ENCODE measurements around the gene CLDN1. TPM values are rescaled to one million over a fixed set of nuclear protein-coding genes. Genes with fewer than 3 reads are reported as not detected.
"Not testable (repeated sequence)": the region's sequence is repeated elsewhere in the genome, so short reads cannot be mapped to it uniquely, and the experiment has no call there.

CLDN1 gene
- polyA plus RNA-seq, 10 donors: 2.7 to 27.9 (median 4.9) TPM

DNA sequence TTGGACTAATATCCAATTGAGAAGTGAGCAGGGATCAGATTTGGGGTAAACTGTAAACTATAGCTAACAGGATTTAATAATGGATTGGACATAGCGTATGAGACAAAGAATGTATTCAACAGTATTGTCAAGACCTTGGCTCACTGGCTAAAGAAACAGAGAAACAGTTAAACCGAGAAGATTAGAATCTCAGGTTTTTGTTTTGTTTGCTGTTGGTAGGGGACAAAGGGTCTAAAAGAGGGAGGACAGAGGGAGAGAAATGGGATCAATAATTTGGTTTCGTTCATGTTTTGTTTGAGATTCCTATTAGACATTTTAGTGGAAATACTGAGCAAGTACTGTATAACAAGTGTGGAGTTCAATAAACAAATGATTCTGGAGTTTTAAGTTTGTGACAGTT is 28.6 kb downstream of the CLDN1 start:
- DNase-seq: no peak

DNA sequence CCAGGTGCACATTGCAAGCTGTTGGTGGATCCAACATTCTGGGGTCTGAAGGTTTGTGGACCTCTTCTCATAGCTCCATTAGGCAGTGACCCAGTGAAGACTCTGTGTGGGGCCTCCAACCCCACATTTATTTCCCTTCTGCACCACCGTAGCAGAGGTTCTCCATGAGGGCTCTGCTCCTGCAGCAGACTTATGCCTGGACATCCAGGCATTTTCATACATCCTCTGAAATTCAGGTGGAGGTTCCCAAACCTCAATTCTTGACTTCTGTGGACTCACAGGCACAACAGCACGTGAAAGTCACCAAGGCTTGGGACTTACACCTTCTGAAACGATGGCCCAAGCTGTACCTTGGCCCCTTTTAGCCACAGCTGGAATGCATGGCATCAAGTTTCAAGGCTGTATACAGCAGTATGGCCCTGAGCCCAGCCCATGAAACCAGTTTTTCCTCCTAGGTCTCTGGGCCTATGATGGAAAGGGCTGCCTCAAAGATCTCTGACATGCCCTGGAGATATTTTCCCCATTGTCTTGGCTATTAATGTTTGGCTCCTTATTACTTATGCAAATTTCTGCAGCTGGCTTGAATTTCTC is 30.2 kb downstream of the CLDN1 start:
- no peak for DNase-seq

DNA sequence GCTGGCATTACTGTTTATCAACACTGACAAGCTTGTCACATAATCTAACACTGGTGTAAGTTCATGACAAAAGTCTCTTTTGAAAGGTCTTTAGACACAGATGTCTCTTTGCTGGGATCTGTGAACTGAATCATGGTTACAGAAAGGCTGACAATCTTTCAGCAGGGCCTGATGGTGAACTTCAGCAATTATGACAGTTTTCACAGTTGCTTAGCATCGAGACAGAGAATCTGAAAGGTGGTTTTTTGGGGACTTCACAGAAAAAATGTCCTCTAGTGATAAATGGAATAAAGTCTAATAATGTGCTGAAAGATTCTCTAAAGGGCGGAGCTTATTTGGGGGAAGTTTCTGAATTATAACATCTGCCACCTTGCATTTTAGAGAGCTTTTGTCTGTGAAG is 32.3 kb downstream of the CLDN1 start:
- DNase-seq: no peak

DNA sequence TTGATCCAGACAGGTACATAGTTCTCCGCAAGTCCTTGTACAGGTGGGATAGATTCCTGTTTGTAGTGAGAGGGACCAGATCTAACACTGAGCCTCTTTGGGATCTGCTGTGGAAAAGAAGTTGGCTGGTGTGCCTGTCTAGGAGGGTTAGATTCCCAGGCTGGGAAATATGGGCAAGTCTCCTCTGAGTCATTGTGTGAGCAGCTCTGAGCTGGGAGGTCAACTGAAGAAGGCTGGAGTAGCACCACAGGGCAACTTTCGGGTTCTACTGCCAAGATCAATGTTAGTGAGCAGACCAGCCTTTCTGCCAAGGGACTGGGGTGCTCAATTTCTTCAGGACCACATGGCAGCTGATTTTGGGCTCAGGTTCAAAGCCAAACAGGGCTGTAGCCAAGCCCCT is 33.4 kb downstream of the CLDN1 start:
- no peak for DNase-seq

DNA sequence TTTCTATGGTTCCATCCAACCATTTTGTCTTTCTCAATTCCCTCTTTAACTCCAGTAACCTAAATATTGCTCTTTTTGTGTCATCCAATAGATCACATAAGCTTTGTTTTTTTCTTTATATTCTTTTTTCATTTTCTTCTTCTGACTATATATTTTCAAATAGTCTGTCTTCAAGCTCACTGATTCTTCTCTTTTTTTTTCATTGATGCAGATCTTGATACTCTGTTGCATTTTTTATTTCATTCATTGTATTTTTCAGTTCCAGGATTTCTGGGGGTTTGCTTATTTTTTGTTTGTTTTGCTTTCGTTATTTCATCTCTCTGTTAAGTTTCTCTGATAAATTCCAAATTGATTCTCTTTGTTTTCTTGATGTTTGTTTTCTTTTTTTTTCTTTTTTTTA is 36.2 kb downstream of the CLDN1 start:
- no peak for DNase-seq

DNA sequence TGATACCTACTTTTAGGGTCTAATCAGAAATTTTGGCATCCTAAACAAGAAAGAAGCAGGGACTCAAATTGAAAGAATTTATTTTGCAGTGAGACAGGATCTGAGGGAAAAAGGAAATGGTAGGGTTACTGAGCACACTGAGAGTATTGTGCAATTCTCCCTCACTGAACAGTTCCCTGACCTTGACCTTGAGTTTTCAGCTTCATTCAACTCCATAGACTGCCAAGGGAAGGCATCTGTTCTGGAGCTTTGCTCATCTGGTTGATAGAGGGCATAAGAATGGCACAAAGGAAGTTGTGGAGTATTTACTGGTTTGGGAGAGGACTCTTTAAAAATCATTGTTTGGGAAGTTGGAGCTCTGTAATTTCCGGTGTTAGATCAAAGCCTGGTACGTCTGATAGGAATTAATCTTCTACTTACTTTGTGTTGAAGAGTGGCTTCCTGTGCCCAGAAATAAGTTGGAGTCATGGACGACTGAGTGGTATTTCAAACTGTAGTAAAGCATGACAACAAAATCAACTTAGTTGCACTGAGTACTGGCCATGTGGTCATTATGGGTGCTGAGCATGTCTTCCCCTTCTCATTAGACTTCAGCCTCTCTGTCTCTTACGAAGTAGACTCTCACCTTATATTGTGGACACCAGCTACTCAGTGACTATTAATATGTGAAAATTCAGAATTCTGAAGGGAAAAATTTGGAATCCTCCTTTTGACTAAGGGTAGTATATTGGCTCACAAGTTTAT is 40.8 kb downstream of the CLDN1 start:
- DNase-seq: no peak

DNA sequence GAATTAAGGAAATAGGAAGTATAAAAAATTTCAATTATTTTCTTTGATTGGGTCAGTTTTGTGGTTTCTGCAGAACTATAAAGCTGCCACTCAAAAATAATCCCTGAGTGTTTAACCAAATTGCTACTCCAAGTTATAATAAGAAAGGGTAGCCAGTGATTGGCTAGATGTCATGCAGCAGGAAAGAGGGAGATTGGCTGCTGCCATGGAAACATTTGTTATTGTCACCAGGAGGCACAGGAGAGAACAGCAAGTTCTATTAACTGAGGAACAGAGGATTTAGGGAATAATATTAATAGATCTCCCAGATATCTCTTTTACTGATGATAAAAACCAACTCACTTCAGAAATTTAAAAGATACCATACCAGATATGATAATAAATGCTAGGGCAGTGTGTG is 42.6 kb downstream of the CLDN1 start:
- DNase-seq: no peak

DNA sequence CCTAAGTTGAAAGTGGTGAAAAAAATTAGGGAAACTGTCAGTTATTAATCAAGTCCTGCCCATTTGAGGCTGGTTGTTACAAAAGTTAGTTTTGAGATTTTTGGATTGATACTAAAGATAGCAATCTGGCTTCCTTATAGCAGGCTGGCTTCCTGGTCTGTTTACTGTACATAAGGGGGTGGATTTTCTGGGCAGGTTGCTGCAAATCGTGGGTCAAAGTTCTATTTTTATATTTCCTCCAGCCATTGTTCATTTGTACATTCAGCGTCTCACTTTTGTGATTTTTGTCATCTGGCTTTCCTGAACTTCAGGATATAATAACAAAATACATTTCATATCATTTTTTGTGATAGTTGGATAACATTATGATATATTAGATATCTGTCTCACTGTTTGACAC is 49.5 kb downstream of the CLDN1 start:
- DNase-seq: no peak

DNA sequence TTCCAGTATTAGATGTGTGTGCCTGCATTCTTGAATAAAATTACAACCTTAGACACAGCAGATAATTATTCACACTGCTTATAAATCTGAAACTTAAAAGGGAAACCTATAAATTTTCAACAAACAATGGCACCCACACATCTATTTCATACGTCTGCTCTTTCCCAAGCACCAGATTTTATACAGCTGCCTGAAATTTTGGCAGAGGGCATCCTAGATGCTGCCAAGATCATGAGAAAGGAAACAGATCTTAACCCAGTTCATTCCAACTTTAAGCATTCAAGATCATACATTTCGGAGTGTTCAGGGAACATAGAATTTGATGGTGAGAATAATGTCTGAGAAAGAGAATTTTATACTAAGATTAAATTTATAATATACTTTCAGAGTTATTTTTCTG is 53.1 kb downstream of the CLDN1 start:
- peak; percentile 15 to 66 (median 25) for DNase-seq

DNA sequence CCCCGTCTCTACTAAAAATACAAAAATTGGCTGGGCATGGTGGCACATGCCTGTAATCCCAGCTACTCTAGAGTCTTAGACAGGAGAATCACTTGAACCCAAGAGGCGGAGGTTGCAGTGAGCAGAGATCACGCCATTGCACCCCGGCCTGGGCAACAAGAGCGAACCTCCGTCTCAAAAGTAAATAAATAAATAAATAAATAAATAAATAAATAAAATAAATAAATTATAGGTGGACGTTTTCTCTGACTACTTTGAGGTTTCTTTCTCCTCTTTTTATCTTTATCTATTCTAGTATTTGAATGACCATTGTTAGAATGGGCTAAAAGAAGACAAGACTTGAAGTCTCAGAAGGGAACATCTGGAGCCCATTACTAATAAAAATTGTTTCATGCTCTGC is 54.8 kb downstream of the CLDN1 start:
- not testable (repeated sequence) for DNase-seq

DNA sequence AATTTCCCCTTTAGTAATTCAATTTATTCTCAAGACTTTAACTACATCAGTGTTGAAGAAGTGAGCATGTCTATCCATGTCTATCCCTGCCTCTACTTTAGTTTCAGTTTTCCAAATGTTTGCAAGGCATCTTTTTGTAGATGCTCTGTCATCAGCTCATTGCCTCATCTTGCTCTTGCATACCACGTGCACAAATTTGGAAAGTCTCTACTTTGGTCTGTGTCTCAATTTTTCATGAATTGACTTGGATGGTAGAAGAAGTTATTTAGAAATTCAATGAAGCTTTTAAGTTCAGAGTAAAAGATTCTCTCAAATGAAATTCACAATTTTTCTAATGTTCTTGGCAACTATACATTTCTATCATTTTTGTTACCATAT is 55.3 kb downstream of the CLDN1 start:
- DNase-seq: no peak

DNA sequence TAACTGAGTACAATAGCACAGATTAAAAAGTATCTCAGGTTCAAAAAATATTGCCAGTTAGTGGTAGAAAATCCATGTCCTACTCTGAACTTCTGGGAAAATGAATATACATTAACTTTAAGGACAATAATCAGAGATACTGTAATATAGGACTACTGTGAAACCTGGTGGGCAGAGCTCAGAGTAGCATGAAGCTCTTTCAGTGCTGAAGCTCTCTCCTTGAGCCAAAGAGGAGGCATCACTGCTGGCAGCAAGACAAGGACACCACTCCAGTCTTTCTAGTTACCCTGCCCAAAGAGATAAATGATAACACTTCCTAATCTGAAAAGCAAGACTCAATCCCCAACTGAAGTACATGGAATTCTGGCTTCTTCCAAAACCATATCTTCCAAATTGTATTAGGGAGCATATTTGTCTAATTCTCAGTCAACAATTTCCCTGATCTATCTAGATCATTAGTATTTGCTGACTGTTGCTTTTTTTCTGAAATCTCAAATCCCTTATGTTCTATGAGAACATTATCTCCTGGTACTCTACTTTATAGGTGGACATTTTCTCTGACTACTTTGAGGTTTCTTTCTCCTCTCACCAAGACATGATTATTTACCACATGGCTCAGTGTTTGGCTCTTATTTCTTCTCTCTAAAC is 55.9 kb downstream of the CLDN1 start:
- no peak for DNase-seq

DNA sequence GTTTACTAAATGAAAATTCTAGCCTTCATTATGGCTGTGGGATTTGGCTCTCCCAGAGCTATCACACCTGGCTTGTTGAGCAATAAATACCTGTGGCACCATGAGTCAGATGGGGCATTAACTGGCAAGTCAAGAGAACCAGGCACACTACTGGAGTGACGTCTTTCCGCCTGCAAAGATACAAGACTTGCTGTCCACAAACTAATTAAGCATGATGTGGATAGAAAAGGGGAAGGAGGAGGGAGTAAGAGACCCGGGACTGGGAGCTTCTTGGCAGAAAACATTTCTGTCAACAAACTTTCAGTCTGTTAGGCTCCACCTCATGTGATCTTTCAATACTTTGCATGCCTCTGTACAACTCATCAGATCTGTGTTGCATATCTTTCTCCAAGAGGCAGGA is 56.5 kb downstream of the CLDN1 start:
- DNase-seq: no peak

DNA sequence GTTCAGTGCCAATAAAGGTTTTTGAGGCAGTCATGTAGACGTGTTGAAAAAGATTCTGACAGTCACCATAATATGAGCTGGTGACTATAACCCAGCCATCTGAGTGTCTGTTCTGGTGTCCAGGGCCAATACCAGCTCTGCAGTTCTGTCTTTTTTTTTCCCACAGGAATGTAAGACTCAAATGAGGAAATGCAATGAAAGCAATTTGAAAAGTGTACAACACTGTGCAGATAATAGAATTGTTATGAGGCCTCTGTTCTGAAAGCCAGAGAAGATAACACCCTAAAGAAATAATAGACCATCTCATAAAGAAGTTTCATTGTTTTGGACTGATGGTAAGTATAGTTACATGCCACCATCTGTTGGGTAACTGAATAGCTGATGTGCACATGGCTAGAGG is 57.1 kb downstream of the CLDN1 start:
- DNase-seq: no peak

DNA sequence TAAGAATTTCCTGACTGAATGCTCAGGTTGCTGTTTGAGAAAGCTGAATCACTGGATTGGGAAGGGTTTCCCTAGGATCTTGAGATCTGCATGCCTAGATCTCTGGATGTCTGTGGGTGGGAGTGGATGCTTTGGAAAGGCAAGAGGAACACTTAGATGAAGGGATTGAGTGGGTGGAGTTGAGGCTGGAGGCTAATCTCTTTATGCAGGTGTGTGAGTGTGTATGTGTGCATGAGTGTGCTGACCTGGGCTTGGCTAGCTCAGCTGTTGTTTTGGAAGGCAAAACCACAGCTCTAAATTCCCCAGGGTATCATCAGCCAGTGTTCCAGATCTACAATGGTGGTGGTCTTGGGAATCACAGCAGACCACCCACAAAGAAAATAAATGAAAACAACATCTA is 60.5 kb downstream of the CLDN1 start:
- peak in 1 of 3 donors; percentile 21 for DNase-seq

DNA sequence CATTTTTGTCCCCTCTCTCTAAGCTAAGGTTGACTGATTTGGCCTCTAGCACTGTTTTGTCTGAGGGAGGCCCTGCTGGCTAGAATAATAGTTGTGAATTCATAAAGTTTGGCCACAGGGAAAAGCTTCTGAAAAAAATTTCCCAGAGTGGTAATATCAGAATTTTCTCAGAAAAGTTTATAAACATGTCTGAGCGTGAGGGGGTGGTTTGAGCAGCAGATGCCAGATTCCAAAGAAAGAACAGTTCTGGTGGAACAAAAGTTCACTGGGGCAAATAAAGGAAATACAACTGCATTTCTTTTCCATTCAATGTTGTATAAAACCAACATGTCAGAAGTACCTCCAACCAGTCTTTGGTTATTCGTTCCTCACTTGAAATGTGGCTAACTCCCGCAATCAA is 61.2 kb downstream of the CLDN1 start:
- no peak for DNase-seq

DNA sequence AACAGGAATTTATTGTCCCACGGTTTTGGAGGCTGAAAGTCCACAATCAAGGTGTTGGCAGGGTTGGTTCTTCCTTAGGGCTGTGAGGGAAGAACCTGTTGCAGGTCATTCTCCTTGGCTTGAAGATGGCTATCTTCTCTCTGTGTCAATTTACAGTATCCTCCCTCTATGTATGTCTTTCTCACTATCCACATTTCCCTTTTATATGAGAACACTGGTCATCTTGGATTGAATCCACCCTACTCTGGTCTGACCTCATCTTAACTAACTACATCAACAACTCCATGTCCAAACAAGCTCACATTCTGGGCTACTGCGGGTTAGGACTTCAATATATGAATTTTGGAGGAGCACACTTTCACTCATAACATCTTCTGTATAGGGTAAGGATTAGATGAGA is 61.9 kb downstream of the CLDN1 start:
- no peak for DNase-seq

DNA sequence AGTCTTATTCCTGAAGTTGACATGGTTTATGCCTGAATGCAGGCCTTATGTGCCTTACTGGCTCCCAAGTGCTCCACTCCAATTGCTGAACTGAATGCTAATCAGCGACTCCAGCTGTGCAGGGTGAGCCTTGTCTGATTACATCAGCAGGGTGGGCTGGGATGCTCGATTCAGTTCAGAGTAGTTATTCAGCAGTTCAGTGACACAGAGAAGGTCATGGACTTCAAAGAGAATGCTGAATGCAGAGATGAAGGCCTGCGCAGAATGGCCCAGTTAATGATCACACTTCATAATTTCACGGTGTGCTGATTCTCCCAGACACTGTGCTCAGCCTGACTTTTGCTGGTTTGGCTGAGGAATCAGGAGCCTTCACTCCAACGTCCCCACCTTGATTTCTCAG is 63.6 kb downstream of the CLDN1 start:
- peak in 1 of 3 donors; percentile 27 for DNase-seq

Other genes with a start within 250 kb of the CLDN1 start
- 10 to 100 TPM; 35.5 to 71.9 (median 49.6) TPM for gene P3H2, start 201.5 kb downstream of the CLDN1 start, polyA plus RNA-seq (ENCODE audit: insufficient read length in 10 of 10)
- gene CLDN16, start 65.7 kb upstream of the CLDN1 start, polyA plus RNA-seq (ENCODE audit: insufficient read length in 10 of 10): under 1 TPM in 8 of 10 donors, not detected in 2; 0.04 to 0.45 (median 0.21) TPM
- not detected for gene TMEM207, start 127.5 kb upstream of the CLDN1 start, polyA plus RNA-seq (ENCODE audit: insufficient read length in 10 of 10)
- gene IL1RAP, start 191.6 kb upstream of the CLDN1 start, polyA plus RNA-seq (ENCODE audit: insufficient read length in 10 of 10): 10 to 100 TPM in 3 of 10 donors, 1 to 10 TPM in 7; 5.8 to 18.5 (median 9.3) TPM